ELF-1 (cell line): ENCODE data around the gene AMDHD2.
A peak's percentile ranks its signal among the peaks of the same experiment; 100 is the strongest.

Experiments
- DNase-seq: peaks from one replicate; pipeline ENCODE4 v3.0.0-alpha.2; 2016; ENCODE audit warnings: low read depth, low spot score

AMDHD2 gene

DNA sequence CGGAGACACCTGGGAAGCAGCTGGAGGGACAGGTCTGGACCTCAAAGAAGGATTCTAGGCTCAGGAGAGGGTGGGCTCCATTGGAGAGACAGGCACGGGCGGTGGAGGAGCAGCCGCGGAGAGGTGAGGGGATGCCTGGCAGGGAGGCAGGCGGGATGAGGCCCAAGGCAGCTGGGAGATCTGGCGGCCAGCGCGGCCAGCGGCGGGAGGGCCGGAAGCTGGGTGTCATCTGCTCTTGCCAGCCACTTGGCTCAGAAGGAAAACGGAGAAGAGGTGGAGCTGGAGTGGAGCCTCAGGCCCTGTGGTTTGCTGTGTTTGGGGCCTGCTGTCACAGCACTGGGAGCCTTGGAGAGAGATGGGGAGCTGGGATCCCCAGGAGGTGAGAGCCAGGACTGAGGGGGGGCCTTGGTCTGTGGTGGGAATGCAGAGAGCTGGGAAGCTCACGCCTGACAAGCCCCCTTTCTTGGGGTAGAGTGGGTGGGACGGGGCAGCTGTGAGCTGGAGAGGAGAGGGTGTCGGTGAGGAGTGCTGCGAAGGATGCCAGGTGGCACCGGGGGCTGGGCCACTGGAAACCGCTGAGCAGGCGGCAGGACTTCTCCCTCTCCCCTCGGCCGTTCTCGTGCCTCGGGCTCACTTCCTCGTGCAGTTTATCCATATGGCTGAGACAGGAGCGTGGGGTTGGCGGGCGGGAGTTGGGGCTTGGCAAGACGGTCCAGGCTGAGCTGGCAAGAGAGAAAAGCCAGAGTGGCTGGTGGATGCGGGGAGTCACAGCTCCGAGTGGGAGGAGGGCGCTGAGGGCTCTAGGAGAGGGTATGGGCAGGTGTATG is 37.2 kb upstream of the AMDHD2 start:
- DNase-seq = no peak

DNA sequence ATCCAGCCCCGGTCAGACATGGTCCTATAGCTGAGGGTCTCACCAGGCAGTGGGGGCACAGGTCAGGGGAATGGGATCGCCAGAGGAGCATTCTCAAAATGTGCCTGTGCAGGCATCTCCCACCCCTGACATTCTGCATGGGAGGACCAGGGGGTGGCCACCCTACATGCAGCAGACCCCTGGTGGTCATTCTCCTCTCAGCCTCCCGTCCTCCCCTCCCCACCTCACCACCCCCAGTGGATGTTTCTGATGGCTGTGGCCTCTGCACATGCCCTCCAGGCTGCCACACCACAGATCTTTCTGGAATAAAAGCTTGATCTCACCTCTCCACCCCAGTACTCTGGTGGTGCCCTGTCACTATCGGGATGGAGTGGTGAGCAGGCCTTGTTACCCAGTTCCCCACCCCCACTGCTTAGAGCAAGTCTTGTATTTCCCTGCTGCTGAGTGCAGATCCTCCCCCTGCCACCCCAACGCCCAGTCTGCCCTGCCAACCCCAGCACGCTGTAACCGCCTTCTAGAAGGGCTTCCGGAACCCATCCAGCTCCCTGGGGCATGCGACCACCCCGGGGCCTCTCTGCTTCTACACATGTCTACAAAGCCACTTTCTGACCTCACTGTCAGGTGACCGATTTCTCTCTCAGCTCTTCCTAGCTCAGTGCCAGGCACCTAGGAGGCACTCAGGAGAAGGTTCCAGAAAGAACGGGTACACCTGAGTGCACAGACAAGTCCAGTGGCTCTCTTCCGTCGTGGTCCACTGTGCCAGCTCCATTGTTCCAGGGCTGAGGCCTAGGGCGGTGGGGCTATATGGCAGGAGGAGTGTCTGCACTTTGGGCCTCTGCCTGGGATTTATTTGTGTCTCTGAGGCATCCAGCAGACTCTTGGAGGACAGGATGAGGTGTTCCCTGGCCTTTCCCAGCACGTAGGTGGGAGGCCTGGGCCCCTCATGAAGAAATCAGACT is 36.0 kb upstream of the AMDHD2 start:
- DNase-seq = no peak

DNA sequence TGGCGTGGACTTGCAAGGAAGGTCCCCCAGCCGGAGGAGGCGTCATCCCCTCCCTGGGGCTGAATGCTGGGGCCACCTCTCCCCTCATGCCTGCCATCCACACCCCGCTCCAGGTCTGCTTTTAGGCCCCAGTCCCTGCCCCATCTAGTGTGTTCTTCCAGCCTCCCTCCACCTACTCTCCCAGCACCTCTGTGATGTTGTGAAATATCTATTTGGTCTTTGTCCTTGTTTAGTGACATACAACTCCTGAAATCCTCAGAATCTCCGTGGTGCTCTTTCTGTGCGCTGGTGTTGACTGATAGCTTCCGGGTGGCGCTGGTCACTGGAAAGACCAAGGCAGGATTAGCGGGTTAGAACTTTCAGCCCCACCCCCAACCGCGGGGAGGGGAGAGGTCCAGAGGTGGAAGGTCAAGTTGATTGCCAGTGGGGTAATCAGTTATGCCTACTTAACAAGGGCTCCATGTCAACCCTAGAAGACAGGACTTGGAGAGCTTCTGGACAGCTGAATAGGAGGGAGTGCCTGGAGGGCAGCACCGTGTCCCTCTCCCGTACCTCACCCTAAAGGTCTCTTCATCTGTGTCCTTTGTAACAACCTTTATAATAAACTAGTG is 35.2 kb upstream of the AMDHD2 start:
- no peak for DNase-seq

DNA sequence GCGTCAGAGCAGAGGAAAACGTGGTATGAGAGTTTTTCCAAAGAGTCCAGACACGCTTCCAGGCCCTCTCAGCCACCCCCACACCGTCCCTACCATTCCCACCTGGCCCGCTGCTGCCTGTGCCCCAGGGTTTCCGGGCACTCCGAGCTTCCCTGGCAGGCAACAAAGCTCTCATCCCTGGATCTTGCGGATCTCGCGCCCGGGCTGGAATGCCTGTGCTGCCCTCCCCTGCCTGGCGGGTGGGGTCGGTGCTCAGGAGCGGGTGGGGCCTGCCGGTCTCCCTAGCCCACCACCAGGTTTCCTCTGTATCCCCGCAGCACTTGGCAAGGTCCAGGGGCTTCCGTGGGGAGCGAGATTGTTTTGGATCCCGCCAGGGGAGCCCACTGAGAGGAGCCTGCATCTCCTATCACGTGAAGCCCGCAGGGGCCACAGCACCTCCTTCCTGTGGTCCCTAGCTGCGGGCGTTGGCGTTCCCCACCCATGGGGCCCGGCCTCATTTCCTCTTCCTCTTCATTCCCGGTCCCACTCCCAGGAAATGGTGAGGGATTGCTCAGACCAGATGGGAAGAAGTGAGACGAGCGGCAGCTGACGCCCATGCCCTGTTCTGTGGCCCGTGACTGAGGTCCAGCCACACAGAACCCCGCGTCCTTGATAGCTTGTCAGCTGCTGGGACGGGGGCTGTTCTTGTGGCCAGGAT is 34.2 kb upstream of the AMDHD2 start:
- DNase-seq = no peak

DNA sequence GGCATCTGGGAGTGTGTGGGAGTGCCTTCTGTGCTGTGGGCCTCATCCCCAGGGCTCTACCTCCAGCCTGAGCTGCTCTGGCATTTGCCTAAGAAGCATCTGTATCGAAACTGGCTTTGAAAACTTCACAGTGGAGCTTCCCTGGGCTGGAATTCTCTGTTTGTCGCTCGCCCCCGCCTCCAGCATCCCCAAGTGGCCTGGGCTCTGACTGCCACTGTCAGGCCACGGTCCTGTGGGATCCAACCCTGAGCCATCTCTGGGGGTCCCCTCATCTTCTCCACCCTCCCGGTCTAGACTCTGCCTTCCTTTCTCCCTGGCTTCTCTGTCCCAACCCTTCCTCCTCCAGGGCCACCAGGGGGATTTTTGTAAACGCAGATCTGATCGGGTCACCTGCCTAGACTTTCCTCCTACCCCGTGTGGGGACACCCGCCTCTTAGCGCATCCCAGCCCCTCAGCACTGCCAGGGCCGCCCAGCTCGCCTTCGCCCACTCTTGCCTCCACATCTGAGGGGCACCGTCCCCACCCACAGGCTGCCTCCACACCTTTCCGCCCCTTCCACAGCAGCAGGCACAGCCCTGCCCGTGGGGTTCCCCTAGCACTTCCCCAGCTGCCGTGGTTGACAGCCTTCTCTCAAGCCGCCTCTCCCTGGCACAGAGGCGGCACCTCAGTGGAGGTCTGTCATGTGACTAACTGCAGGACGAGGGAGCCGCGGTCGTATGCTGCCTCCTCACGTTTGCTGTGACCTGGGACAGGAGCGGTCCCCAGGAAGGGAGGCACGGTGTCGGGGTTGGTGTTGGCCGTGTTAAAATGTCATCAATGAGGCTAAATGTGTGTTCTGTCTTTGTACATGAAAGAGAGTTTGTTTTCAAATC is 33.3 kb upstream of the AMDHD2 start:
- DNase-seq = peak; percentile 26

DNA sequence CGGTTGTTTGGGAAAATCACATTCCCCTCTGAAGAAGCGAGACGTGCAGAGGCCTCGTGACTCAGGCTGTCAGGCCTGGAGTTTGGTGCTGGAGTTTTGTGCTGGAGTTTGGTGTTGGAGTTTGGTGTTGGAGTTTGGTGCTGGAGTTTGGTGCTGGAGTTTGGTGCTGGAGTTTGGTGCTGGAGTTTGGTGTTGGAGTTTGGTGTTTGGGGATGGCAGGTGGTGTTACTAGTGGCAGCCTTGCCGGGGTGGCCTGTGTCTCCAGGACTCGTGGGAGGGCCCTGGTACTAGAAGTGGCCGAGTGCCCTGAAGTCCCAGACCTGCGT is 32.7 kb upstream of the AMDHD2 start:
- no peak for DNase-seq

DNA sequence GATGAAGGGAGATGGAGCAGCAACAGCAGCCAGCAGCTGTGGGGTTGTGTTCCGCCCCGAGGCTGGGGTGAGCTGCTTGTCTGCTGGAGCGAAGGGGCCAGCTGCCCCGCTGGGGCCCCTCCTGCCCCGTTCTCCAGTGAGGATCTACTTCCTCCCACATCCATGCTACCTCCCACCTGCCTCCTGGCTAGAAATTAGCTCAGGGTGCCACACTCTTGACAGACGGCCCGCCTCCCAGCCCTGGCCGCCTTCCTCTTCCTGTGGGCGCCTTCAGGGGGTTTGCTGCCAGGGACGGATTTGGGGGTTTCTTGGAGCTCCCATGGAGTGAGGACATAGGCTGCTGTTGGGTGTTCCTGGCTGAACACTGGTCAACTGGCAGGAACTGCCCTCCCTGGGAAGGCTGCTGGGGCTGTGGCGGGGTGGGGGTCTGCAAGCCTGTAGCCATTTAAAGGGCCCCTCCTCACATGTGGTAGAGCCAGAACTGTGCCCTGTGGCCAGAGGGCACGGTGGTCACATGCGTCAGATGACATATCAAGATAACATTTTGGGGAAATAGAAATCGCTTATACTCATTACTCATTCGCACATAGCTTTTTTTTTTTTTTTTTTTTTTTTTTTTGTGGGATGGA is 32.2 kb upstream of the AMDHD2 start:
- peak; percentile 24 for DNase-seq

DNA sequence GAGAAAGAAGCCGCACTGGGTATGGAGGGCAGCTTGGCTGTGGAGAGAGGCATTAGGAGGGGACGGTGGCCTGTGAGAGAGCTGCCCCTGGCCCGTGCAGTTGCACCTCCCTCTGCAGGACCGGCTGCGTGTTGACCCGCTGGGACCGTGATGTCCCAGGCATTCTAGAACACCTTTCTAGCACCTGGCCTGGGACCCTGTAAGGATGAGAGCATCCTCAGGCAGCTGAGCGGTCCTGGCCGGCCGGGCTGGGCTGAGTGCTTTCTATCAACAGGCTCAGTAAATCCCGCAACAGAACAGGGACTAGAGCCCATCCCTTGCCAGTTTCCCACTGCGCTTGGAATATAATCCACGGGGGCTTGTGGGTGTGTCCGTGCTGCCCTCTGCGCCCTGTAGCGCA is 30.6 kb upstream of the AMDHD2 start:
- no peak for DNase-seq

DNA sequence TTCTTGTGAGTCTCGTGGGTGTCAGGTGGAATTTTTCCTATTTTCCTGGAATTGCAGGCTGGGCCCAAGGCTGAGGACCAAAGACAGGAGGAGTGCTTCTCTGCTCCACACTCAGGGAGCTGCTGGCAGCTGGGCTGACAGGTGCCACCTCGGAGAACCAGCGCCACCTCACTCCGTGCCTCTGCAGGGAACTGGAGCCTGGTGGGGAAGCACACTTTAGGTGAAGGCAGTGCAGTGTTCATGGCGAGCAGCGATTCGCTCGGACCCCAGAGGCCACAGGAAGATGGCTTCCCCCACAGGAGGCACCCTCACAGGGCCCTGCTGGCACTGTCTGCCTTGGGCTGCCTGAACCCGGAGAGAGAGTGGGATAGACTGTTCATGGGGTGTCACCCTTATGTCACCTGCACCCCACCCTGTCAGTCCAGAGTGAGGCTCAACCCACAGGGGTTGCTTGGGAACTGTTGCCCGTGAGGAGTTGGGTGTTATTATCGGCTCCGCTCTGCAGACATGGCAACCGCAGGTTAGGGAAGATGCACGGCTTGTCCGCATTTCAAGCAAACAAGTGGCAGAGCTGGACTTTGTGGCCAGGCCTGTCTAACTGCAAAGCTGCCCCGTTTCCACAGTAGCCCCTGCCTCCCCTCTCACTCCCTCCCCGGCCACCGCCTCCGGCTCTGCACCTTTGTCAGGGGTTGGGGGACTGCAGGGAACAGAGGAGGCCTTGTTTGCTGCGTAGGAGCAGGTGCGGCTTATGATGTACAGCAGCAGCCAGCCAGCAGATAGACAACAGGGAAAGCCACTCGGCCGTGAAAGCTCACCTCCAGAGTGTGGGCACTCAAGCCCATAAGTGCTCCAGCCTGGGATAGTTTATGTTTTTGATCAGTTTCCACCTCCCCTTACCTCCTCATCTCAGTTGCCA is 29.7 kb upstream of the AMDHD2 start:
- no peak for DNase-seq

DNA sequence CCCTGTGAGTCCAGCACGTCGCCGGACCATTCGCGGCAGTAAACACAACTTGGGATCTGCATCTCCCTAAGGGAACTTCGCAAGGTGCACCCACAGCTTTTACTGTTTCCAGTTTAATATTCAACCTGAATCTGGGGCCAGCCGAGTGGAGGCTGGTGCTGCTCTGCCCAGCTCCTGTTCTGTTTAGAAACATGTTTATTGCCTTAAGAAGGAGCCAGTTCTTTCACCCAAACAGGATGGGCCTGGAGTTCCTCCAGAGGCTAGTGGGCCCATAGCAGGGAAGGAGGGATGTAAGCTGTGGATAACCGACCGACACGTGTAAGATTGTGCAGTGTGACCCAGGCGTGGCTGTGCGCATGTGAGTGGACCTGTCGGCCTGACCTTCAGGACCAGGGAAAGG is 27.9 kb upstream of the AMDHD2 start:
- DNase-seq = no peak

DNA sequence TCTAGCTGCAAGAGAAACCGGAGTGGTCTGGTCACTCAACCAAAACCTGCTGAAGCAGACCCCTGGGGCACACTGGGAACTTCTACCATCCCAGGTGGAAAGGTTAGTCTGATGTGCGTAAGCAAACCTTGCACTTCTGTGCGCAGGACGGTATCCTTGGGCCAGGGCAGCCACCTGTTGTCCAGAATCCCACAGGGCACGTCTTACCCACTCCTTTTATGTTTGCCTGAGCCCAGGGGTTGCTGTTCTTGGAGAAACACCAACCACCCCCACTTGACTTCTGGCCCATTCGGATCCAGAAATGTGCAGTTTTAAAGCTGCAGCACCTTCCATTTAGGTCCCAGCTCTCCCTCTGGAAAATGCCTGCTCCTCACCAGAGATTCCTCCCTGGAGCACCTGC is 26.6 kb upstream of the AMDHD2 start:
- DNase-seq = no peak

DNA sequence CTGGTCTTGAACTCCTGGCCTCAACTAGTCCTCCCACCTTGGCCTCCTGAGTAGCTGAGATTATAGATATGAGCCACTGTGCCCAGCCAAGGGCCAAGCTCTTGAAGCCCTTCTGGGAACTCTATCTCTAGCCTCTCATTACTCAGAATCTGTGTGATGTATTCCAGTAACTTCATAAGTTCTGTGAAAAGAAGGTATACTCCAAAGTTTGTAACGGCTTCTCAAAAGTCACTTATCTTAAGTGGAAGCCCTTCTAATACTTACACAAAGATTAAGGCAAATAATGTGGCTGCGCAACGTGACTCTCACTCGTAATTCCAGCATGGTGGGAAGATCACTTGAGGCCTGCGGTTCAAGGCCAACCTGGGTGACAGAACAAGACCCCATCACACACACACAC is 25.6 kb upstream of the AMDHD2 start:
- no peak for DNase-seq

DNA sequence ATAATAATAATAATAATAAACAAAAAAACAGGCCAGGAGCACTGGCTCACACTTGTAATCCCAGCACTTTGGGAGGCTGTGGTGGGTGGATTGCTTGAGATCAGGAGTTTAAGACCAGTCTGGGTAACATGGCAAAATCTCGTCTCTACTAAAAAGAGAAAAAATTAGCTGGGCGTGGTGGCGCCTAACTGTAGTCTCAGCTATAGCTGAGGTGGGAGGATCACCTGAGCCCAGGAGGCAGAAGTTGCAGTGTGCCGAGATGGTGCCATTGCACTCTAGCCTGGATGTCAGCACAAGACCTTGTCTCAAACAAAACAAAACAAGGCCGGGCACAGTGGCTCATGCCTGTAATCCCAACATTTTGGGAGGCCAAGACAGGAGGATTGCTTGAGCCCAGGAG is 25.1 kb upstream of the AMDHD2 start:
- DNase-seq = no peak

DNA sequence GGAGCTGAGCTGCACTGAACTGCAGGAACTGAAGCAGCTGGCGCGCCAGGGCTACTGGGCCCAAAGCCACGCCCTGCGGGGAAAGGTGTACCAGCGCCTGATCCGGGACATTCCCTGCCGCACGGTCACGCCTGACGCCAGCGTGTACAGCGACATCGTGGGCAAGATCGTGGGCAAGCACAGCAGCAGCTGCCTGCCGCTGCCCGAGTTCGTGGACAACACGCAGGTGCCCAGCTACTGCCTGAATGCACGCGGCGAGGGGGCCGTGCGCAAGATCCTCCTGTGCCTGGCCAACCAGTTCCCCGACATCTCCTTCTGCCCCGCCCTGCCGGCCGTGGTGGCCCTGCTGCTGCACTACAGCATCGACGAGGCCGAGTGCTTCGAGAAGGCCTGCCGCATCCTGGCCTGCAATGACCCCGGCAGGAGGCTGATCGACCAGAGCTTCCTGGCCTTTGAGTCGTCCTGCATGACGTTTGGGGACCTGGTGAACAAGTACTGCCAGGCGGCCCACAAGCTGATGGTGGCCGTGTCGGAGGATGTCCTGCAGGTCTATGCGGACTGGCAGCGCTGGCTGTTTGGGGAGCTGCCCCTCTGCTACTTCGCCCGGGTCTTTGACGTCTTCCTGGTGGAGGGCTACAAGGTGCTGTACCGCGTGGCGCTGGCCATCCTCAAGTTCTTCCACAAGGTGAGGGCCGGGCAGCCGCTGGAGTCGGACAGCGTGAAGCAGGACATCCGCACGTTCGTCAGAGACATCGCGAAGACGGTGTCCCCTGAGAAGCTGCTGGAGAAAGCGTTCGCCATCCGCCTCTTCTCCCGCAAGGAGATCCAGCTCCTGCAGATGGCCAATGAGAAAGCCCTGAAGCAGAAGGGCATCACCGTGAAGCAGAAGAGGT is 23.7 kb upstream of the AMDHD2 start:
- DNase-seq = no peak

DNA sequence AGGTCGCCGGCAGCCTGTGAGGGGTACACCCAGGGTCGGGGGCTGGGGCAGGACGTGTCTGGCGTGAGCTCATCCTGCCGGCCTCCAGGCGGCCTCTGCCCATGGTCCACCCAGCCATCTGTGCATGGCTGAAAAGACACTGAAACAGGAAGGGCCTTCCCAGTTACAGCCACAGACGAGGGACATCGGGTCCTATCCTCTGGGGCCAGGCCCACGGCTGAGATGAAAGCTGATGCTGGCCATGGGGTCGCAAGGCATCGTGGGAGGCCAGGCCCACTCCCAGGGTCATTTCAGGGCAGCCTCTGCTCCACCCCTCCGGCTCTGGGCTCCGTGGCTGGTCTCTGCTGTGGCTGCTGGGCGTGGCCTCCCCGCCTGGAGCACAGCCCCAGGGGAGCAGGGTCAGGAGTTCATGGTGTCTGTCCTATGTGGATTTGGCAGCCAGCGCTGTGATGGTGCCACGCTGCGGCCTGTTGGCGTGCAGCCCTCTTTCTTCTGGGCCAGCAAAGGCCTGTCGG is 23.0 kb upstream of the AMDHD2 start:
- DNase-seq = peak; percentile 65

DNA sequence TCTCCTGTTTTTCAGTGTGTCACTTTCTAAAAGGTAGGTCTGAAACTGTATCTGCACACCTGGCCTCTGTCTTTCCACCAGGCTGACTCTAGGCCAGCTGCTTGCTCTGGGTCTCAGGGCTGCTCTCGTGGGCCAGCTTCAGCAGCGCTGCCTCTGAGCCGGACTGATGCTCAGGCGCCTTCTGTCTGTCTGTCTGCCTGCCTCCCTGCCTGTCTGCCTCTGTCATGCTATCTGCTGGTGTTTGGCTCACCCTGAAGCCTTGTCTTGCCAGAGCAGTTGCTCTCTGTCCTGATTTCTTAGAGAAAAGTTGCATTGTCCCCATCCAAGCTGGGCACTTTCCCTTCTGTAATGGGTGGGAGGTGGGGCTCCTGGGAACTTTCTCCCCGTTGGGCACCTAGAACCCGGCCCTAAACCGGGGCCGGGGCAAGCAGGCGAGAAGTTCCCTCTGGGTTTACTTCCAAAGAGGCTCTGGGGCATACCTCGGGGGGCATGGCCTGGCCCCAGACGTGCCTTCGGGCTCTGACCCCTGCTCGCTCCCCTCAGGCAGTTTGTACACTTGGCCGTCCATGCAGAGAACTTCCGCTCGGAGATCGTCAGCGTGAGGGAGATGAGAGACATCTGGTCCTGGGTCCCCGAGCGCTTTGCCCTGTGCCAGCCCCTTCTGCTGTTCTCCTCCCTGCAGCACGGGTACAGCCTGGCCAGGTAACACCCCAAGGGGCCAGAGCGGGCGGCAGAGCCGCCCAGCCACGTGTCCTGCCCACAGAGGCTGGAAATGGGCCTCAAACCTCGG is 22.3 kb upstream of the AMDHD2 start:
- no peak for DNase-seq

DNA sequence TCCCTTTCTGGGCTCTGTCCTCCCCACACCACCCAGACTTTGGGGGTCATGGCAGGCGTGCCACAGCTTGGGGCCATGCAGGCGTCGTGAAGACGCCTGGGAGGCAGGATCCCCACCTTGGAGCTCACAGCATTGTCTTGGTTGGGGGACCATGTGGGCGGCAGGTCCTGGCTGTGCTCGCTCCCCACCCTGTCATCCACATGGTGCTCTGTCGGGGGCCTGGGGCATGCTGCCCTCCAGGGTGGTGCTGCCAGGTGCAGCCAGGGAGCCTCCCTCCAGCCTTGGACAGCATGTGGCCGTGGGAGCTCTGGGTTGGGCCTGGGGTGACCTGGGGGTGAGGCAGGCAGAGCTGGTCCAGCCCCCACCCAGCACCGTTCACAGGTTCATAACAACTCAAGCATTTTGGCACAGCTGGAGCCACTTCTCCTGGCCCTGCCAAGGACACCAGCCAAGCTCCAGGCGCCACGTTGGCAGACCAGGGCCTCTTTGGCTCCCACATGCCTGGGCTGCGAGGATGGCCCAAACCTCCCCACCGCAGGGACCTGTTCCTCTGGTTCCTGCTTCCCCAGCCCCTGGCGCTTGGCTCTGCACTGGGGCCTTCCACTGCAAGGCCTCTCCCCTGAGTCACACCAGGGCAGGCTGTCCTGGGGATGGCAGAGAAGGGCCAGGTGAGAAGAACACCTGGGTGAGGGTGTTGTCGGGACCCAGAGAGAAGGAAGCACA is 21.5 kb upstream of the AMDHD2 start:
- no peak for DNase-seq
